Measurements from ENCODE around the gene PCBP3. TPM values are rescaled to one million over a fixed set of nuclear protein-coding genes. Genes with fewer than 3 reads are reported as not detected.

Gene PCBP3
- polyA plus RNA-seq, 1 donor from 2014 or later = 1.7 TPM

- no peaks in the 10 kb centered on the region for H3K9me2 ChIP-seq (ENCODE audit: insufficient read depth, low read length)
- no peaks in the 10 kb centered on the region for H3K36me3 ChIP-seq (ENCODE audit: insufficient read depth, low read length)
- H3K9ac ChIP-seq (ENCODE audit: low read length) = no peak overlapping the region
- no peak overlapping the region for H3K4me3 ChIP-seq (ENCODE audit: low read length)
- no peak overlapping the region for H2AFZ ChIP-seq (ENCODE audit: low read depth, low read length)
- no peaks in the 10 kb centered on the region for H4K20me1 ChIP-seq (ENCODE audit: insufficient read depth)
- H3F3A ChIP-seq (ENCODE audit: insufficient read depth, low read length, poor library complexity, severe bottlenecking) = no peaks in the 10 kb centered on the region
- no peak overlapping the region for H3K27ac ChIP-seq (ENCODE audit: low read length)
- H3K4me2 ChIP-seq (ENCODE audit: low read length) = no peak overlapping the region
- no peak for TF ChIP-seq RAD21 (conservative IDR thresholded peaks at IDR 0.05)
- TF ChIP-seq CTCF (IDR thresholded peaks at IDR 0.05; ENCODE audit: poor library complexity, severe bottlenecking) = no peak
- TF ChIP-seq REST (IDR thresholded peaks at IDR 0.05; ENCODE audit: borderline replicate concordance) = no peak
- TF ChIP-seq SMC3 (conservative IDR thresholded peaks at IDR 0.05; ENCODE audit: poor library complexity) = no peak
- no peak for TF ChIP-seq POLR2AphosphoS5 (IDR thresholded peaks at IDR 0.05)
- TF ChIP-seq EZH2 (IDR thresholded peaks at IDR 0.05; ENCODE audit: borderline replicate concordance, insufficient read depth, low read length, poor library complexity, severe bottlenecking) = no peak
- no peak for TF ChIP-seq EP300 (conservative IDR thresholded peaks at IDR 0.05; ENCODE audit: poor library complexity, severe bottlenecking)
- TF ChIP-seq TAF1 (IDR thresholded peaks at IDR 0.05; ENCODE audit: low read depth) = no peak
- TF ChIP-seq MXI1 (conservative IDR thresholded peaks at IDR 0.05; ENCODE audit: poor library complexity, severe bottlenecking) = no peak
- no peaks in the 10 kb centered on the region for H3K79me2 ChIP-seq (replicated peaks; ENCODE audit: insufficient read depth, low read length)
- no peaks in the 10 kb centered on the region for H3K27me3 ChIP-seq (ENCODE audit: insufficient read depth, low read depth, low read length)
- H3K9me3 ChIP-seq (ENCODE audit: low read length) = no peaks in the 10 kb centered on the region
Measured at GRCh38 chr21:45988366-45989347, 345.1 kb downstream of the PCBP3 start.

DNA sequence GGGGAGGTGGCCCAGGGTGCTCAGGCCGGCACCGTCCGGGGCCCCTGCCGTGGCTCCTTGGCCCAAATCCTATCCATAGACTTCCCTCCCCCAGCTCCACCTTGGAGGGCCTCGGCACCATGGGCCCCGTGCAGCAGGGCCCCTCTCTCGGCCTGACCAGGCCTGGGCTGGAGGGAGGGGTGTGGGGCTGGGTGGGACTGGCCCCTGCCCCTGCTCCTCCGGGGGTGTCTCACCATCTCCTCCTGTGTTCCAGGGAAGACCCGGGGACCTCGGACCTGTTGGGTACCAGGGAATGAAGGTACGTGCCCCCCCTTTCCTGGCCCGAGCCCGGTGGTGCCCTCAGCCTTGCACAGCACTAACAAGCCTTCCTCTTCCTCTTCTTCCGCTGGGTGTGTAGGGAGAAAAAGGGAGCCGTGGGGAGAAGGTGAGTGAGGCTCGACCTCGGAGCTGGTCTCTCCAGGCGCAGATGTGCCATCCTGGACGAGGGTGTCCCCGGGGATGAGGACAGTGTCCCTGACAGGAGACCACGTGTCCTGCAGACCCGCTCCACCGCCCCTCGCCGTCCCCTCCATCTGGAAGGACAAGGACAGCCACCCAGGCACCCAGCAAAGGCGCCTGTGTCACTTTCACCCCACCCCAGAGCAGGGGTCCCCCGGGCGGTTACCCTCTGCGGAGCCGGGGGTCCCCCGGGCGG is 346.0 kb downstream of the PCBP3 start:
- no peaks in the 10 kb centered on the region for H3F3A ChIP-seq (ENCODE audit: insufficient read depth, low read length, poor library complexity, severe bottlenecking)
- H3K9me2 ChIP-seq (ENCODE audit: insufficient read depth, low read length) = no peaks in the 10 kb centered on the region
- H3K4me3 ChIP-seq (ENCODE audit: low read length) = no peak overlapping the region
- no peaks in the 10 kb centered on the region for H3K9me3 ChIP-seq (ENCODE audit: low read length)
- H4K20me1 ChIP-seq (ENCODE audit: insufficient read depth) = no peaks in the 10 kb centered on the region
- no peak overlapping the region for H3K4me2 ChIP-seq (ENCODE audit: low read length)
- H3K36me3 ChIP-seq (ENCODE audit: insufficient read depth, low read length) = no peaks in the 10 kb centered on the region
- H2AFZ ChIP-seq (ENCODE audit: low read depth, low read length) = no peak overlapping the region
- H3K79me2 ChIP-seq (replicated peaks; ENCODE audit: insufficient read depth, low read length) = no peaks in the 10 kb centered on the region
- H3K27ac ChIP-seq (ENCODE audit: low read length) = no peak overlapping the region
- TF ChIP-seq CTCF (IDR thresholded peaks at IDR 0.05; ENCODE audit: poor library complexity, severe bottlenecking) = no peak
- no peak for TF ChIP-seq POLR2AphosphoS5 (IDR thresholded peaks at IDR 0.05)
- no peaks in the 10 kb centered on the region for H3K27me3 ChIP-seq (ENCODE audit: insufficient read depth, low read depth, low read length)
- H3K9ac ChIP-seq (ENCODE audit: low read length) = no peak overlapping the region

All from neural cell (in vitro differentiated cells).